Muscle of leg (tissue), 11 donors: ENCODE results near the gene CAMTA1. TPM values are rescaled to one million over a fixed set of nuclear protein-coding genes. Genes with fewer than 3 reads are reported as not detected.

ENCODE experiments used
- DNase-seq: peaks from one replicate; pipeline ENCODE4 v3.0.0; 2013
- H3K27ac ChIP-seq: one replicate; pipeline ENCODE4 v1.5.1; 2013; ENCODE audit warnings: mild to moderate bottlenecking, low read length, control low read depth
- H3K27me3 ChIP-seq: one replicate; pipeline ENCODE4 v1.6.1; 2013; ENCODE audit warnings: low read length; ENCODE audit not compliant: control insufficient read depth, insufficient read depth
- H3K36me3 ChIP-seq: one replicate; pipeline ENCODE4 v1.6.1; 2013; ENCODE audit warnings: low read length; ENCODE audit not compliant: control insufficient read depth, insufficient read depth
- H3K4me1 ChIP-seq: one replicate; pipeline ENCODE4 v1.6.1; 2013; ENCODE audit warnings: low read length; ENCODE audit not compliant: control insufficient read depth, insufficient read depth
- H3K4me3 ChIP-seq: one replicate; pipeline ENCODE4 v1.5.1; 2013; ENCODE audit warnings: low read length, control low read depth
- H3K9me3 ChIP-seq: replicated peaks from 2 replicates; pipeline ENCODE4 v1.6.1; 2013; ENCODE audit warnings: low read depth, low read length; ENCODE audit not compliant: control insufficient read depth
- WGBS: methylation state at CpG from one replicate; pipeline ENCODE4 v1.1.5; 2013; ENCODE audit warnings: missing lambda C conversion rate; ENCODE audit not compliant: insufficient coverage; 5-methylcytosine and 5-hydroxymethylcytosine counted together
- polyA plus RNA-seq, 8 donors: library from polyadenylated mRNA; unstranded; fragments of 120-200 nt; gene quantifications; one replicate each; pipeline versions ENCODE4 v1.2.1 to v1.2.3, GENCODE V29; 2013; ENCODE audit warnings: inconsistent platforms in 1 of 8, low replicate concordance in 1 of 8; ENCODE audit not compliant: insufficient read length in 8 of 8, insufficient read depth in 1 of 8
- total RNA-seq: library from RNA; stranded (reverse); fragments of 120-200 nt; gene quantifications from one replicate; pipeline ENCODE4 v1.2.4, GENCODE V29; 2013

The CAMTA1 gene
- total and polyA plus RNA-seq, 9 donors: 36.4 to 56.4 (median 47.7) TPM

DNA sequence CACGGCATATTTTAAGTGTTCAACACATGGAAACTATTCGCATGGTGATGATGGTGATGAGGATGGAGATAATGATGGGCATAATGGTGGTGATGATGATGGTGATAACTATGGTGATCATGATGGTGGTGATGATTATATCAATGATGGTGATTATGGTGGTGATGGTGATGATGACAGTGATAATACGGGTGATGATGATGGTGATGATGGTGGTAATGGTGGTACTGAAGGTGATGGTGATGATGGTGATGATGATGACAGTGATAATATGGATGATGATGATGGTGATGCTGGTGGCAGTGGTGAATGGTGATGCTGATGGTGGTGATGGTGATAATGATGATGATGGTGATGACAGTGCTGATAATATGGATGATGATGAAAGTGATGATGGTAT, 644.0 kb downstream of the CAMTA1 start:
- no peaks in the 10 kb centered on the region for H3K9me3 ChIP-seq
- H3K4me3 ChIP-seq: no peak overlapping the region
- H3K36me3 ChIP-seq: no peaks in the 10 kb centered on the region
- peaks cover 14% of the 10 kb centered on the region for H3K4me1 ChIP-seq
- H3K27ac ChIP-seq: no peak overlapping the region
- WGBS: 87% methylated on average over 3 of the region's 3 CpGs
- no peaks in the 10 kb centered on the region for H3K27me3 ChIP-seq
- no peak for DNase-seq

- Histone ChIP-seq H3K27ac (no peak overlapping the region), H3K27me3 (no peaks in the 10 kb centered on the region), H3K9me3 (no peaks in the 10 kb centered on the region), H3K4me1 (peaks cover 14% of the 10 kb centered on the region), H3K36me3 (no peaks in the 10 kb centered on the region), H3K4me3 (no peak overlapping the region)
- DNase-seq: no peak
- WGBS: 95% methylated on average over 6 of the region's 7 CpGs
These were observed 644.9 kb downstream of the CAMTA1 start for GRCh38 chr1:7430047-7430608.

- Histone ChIP-seq H3K4me1 (peaks cover 14% of the 10 kb centered on the region), H3K27me3 (no peaks in the 10 kb centered on the region), H3K4me3 (no peak overlapping the region), H3K27ac (no peak overlapping the region), H3K36me3 (no peaks in the 10 kb centered on the region), H3K9me3 (no peaks in the 10 kb centered on the region)
- WGBS: no CpG with 5 or more reads among the region's 1 CpG
- DNase-seq: peak; percentile 32
These were observed 645.4 kb downstream of the CAMTA1 start for GRCh38 chr1:7430691-7431090.

- WGBS: 68% methylated on average over 11 of the region's 15 CpGs
- no peaks in the 10 kb centered on the region for H3K9me3 ChIP-seq
These were observed 647.0 kb downstream of the CAMTA1 start for GRCh38 chr1:7432102-7432899.

DNA sequence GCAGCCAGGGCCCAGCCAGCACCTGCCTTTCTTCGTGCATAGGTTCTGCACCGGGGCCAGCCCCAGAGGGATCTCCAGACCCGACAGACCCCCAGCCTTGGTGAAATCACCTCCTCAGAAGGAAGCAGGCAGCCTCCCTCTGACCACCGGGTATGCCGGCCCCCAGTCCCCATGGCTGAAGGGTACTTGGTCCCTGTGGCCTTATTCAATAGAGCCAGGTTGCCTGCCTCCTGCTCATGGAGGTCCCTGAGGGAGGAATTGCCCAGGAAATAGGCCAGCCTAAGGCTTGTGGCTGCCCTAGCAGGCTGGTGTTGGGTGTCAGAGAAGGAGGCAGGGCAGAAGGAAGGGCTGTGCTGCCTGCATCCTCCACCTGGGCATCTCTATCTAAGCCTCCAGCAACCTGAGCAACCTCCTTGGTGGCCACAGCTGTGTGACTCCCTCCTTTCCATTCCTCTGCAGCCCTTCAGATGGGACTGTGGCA, 647.7 kb downstream of the CAMTA1 start:
- Histone ChIP-seq H3K27ac (no peak overlapping the region), H3K36me3 (no peaks in the 10 kb centered on the region)
- 80% methylated on average over 5 of the region's 5 CpGs for WGBS

More at GRCh38 chr1:7432102-7432899, 647.0 kb downstream of the CAMTA1 start:
- DNase-seq: no peak
- Histone ChIP-seq H3K27me3 (no peaks in the 10 kb centered on the region), H3K27ac (no peak overlapping the region), H3K4me3 (no peak overlapping the region), H3K4me1 (peaks cover 11% of the 10 kb centered on the region), H3K36me3 (no peaks in the 10 kb centered on the region)

GRCh38 chr1:7434566-7434965, 649.3 kb downstream of the CAMTA1 start:
- H3K27ac ChIP-seq: no peak overlapping the region
- WGBS: 100% methylated on average over 1 of the region's 5 CpGs
- H3K9me3 ChIP-seq: no peaks in the 10 kb centered on the region
- DNase-seq: no peak
- peaks cover 8% of the 10 kb centered on the region for H3K4me1 ChIP-seq
- no peaks in the 10 kb centered on the region for H3K27me3 ChIP-seq
- no peaks in the 10 kb centered on the region for H3K36me3 ChIP-seq
- H3K4me3 ChIP-seq: no peak overlapping the region

More for the DNA sequence above, 647.7 kb downstream of the CAMTA1 start:
- no peak for DNase-seq
- H3K9me3 ChIP-seq: no peaks in the 10 kb centered on the region
- H3K27me3 ChIP-seq: no peaks in the 10 kb centered on the region
- no peak overlapping the region for H3K4me3 ChIP-seq
- peaks cover 8% of the 10 kb centered on the region for H3K4me1 ChIP-seq

DNA sequence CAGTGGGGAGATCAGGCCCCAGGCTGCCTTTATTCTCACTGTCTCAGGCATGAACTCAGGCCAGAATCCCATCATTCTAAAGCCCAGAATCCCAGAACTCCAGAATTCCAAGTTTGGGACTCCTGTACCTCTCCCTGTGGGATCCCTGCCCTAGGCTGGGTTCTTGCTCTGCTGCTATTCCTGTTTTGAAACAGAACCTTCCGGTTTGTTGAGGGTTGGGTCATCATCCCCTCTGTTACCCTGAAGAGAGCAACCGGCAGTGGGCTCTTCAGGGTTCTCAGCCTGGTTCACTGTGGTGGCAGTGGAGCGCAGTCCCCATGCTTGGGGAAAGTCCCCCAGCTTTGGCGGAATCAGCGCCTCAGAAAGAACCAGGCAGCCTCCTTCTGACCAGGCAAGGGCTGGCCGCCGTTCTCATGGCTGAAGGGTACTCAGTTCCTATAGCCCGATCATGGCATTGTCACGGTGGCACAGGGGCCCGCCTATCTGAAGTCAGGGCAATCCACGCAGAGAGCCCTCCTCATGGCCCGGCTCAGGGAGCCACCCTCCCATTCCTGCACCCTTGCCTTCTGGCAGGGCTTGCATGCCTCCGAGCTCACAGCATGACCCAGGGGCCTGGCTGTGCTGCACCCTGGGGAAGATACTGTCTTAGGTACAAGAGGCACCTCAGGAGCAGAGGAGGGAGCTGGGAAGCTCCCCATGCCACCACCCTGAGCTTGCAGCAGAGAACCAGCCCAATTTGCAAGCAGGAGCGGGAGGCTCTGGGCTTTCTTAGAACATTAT, 650.2 kb downstream of the CAMTA1 start:
- Histone ChIP-seq H3K4me1 (peaks cover 8% of the 10 kb centered on the region), H3K9me3 (no peaks in the 10 kb centered on the region), H3K36me3 (no peaks in the 10 kb centered on the region), H3K4me3 (no peak overlapping the region), H3K27ac (no peak overlapping the region), H3K27me3 (no peaks in the 10 kb centered on the region)
- no peak for DNase-seq
- WGBS: 89% methylated on average over 11 of the region's 14 CpGs

DNA sequence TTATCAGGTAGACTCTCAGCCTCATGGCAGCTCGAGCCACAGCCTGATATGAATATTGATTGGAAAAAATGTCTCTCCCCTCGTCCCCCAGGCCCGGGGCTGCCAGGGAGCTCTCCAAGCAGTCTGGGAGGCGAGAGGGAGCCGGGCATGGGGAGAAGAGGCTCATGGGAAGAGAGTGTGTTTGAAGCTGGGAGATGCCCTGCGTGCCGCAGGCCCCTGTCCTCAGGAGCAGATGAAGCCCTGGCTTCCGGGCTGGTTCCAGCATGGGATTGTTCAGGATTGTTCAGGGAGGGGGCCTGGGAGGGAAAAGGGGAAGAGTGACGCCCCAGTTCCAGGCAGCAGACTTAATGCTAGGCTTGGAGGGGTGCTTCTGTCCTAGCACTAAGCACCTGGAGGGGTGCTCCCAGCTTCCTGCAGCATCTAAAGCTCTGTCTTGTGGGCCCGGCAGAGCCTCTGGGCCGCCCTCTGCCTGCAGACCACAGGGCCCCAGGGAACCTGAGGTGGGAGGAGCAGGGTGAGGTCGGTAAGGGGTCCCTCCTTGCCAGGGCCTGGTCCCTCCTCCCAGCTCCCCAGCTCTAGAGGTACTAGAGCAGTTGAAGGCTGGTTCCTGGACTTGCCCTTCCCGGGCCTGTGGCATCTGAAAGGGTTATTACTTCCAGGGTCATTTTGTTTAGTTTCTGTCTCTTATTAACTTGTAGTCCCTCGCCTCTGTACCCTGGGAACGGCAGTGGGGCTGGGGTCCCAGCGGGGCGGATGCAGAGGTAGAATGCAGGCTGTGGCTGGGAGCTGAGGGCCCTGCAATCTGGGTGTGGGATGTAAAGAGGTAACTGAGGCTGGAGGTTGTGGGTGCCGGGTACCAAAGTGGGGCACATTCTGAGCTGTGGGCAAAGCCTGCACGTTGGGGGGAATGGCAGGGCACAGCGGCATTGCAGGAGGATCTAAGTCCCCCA, 651.1 kb downstream of the CAMTA1 start:
- no peak for DNase-seq
- H3K27ac ChIP-seq: no peak overlapping the region
- no peaks in the 10 kb centered on the region for H3K27me3 ChIP-seq
- H3K36me3 ChIP-seq: no peaks in the 10 kb centered on the region
- WGBS: 78% methylated on average over 19 of the region's 20 CpGs
- H3K9me3 ChIP-seq: no peaks in the 10 kb centered on the region
- no peak overlapping the region for H3K4me3 ChIP-seq
- H3K4me1 ChIP-seq: peaks cover 3% of the 10 kb centered on the region

- no peaks in the 10 kb centered on the region for H3K4me1 ChIP-seq
- H3K4me3 ChIP-seq: no peak overlapping the region
- 81% methylated on average over 8 of the region's 9 CpGs for WGBS
- H3K9me3 ChIP-seq: no peaks in the 10 kb centered on the region
- no peak for DNase-seq
- no peaks in the 10 kb centered on the region for H3K36me3 ChIP-seq
- no peaks in the 10 kb centered on the region for H3K27me3 ChIP-seq
- no peak overlapping the region for H3K27ac ChIP-seq
These were observed 651.8 kb downstream of the CAMTA1 start for GRCh38 chr1:7437036-7437435.
